GM21390 (cell line): ENCODE data around the gene ZNF33B.
"Not testable (repeated sequence)": the region's sequence is repeated elsewhere in the genome, so short reads cannot be mapped to it uniquely, and the experiment has no call there.

Source experiments
- ATAC-seq: cut with Tn5 transposase; IDR thresholded peaks from one replicate; pipeline ENCODE4 v1.9.1; 2021; ENCODE audit not compliant: unreplicated experiment

ZNF33B gene

GRCh38 chr10:42638055-42638820 lies at the start of gene ZNF33B:
TSS of gene ZNF33B (minus strand) at chr10:42638570. CDS start at chr10:42636928, 1,642 bp downstream.
- peak; percentile 92 for ATAC-seq

- ATAC-seq, result no peak
Observed at GRCh38 chr10:42684517-42684916, 46.1 kb upstream of the ZNF33B start.

- no peak for ATAC-seq
Observed at GRCh38 chr10:42680267-42680666, 41.9 kb upstream of the ZNF33B start.

- ATAC-seq, result not testable (repeated sequence)
Observed at GRCh38 chr10:42665181-42665979, 27.0 kb upstream of the ZNF33B start.

- no peak for ATAC-seq
Observed at GRCh38 chr10:42654419-42654818, 16.0 kb upstream of the ZNF33B start.

- ATAC-seq, result no peak
Observed at GRCh38 chr10:42652858-42653257, 14.5 kb upstream of the ZNF33B start.

GRCh38 chr10:42650374-42650773 lies 12.0 kb upstream of the ZNF33B start:
- no peak for ATAC-seq

GRCh38 chr10:42648512-42648911 lies 10.1 kb upstream of the ZNF33B start:
- no peak for ATAC-seq

GRCh38 chr10:42646687-42647640 lies 8.6 kb upstream of the ZNF33B start:
- ATAC-seq, result no peak

GRCh38 chr10:42646214-42646613 lies 7.8 kb upstream of the ZNF33B start:
- no peak for ATAC-seq

GRCh38 chr10:42645516-42645915 lies 7.1 kb upstream of the ZNF33B start:
- ATAC-seq, result no peak

- ATAC-seq, result no peak
Observed at GRCh38 chr10:42645103-42645502, 6.7 kb upstream of the ZNF33B start.

- ATAC-seq, result no peak
Observed at GRCh38 chr10:42640610-42641229, 2.4 kb upstream of the ZNF33B start.

- no peak for ATAC-seq
Observed at GRCh38 chr10:42638821-42639270, 476 bp upstream of the ZNF33B start.

- ATAC-seq, result peak; percentile 2
Observed at GRCh38 chr10:42637648-42638054, 719 bp downstream of the ZNF33B start.

- ATAC-seq, result no peak
Observed at GRCh38 chr10:42637142-42637541, 1.2 kb downstream of the ZNF33B start.

GRCh38 chr10:42635098-42635497 lies 3.3 kb downstream of the ZNF33B start:
- no peak for ATAC-seq

GRCh38 chr10:42632564-42632963 lies 5.8 kb downstream of the ZNF33B start:
- ATAC-seq, result no peak

GRCh38 chr10:42630537-42631134 lies 7.7 kb downstream of the ZNF33B start:
- ATAC-seq, result no peak

GRCh38 chr10:42623929-42624328 lies 14.4 kb downstream of the ZNF33B start:
- no peak for ATAC-seq
